Measurements from ENCODE around the gene ADARB1.

ADARB1 gene

DNA sequence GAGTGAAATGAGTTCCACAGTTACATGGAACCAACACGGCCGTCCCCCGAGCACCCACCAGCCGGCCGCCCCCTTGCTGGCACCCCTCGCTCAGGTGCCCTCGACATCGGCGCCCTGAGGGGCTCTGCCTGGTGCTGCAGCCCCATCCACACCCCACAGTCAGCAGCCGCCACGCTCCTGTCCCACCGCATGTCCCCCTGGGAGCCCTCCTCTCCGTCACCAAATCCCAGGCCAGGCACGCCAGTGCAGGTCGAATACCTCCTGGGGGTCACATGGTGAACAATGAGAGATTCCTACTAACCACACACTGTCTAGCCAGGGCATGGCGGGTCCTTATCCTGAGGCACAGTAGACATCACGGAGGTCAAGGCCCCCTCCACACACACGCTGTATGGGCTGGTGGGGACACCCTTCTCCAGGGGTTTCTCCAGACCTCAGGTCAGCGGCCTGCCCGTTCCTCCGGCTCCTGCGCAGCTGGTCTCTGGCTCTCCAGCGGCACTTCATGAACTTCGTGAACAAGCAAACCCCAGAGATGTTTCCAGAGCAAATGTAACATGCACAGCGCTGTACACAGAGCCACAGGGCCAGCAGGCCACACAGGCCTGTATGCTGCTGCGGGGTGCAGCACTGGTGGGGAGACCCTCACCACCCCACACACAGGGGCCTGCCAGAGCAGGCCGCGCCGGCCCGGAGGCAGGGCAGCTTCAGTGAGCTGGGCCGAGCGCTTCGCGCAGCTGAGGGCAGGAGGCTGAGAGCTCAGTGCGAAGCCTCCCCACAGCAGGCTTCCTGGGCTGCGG is 191.5 kb downstream of the ADARB1 start:
- DNase-seq (ENCODE audit: low spot score): no peak

DNA sequence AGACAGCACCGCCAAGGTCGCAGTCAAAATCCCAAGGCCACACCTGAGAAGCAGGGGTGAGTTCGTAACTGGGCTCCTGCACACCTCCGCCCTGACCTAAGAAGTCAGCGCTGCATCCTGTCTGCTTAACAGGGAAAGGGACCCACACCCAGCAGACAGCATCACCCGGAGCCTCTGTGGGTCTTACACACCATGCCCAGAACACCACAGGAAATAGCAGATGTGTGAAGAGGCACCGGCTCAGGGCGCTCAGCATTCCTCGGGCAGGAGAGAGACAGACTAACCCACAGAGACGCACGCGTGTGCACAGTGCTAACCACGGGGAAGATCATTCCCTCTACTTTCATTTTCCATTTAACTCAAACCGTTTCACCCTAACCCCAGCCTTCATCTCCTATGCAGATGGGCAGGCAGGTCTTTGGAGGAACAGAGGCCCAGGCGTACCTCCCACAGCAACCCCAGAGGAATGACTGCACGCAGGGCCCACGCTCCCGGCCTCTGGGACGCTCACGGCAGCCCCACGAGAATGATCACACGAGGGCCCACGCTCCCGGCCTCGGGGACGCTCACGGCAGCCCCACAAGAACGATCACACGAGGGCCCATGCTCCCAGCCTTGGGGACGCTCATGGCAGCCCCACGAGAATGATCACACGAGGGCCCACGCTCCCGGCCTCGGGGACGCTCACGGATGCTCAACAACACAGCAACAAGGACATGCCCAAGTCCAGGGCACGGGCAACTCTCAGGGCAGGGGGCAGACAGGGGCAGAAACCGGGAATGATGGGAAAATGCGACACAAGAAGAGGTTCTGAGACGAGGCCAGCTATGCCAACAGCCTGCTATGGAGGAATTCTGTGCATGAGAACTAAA is 192.4 kb downstream of the ADARB1 start:
- no peak for DNase-seq (ENCODE audit: low spot score)

DNA sequence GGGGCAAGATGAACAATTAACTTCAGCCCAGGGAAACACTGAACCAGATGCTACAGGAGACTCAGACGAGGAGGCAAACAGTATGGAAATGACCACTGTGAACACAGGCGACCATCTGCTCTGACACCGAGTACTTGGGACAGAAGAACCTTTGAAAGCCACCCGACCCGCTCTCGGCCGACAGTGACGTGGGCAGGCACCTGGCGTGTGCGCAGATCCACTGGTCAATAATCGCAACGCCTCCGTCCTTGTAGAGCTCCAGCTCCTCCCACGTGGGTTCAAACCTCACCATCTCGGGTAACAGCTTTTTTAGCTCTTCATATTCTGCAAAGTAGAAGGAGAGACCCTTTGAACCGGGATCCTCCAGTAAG is 193.0 kb downstream of the ADARB1 start:
- no peak for DNase-seq (ENCODE audit: low spot score)

- DNase-seq (ENCODE audit: low spot score): no peak
Observed at GRCh38 chr21:45269861-45270260, 195.5 kb downstream of the ADARB1 start.

GRCh38 chr21:45270306-45270821 is 196.0 kb downstream of the ADARB1 start:
- no peak for DNase-seq (ENCODE audit: low spot score)
